Activated T-cell treated with anti-CD3 and anti-CD28 coated beads, Interleukin-2, amount 50 U/mL, for 24 hours (primary cell): ENCODE data around the gene SLC6A6.
A peak's percentile ranks its signal among the peaks of the same experiment; 100 is the strongest.

Source experiments
- DNase-seq: peaks from one replicate; pipeline ENCODE4 v3.0.0-alpha.2; 2020
- H3K27ac Mint-ChIP-seq: 2 replicates; pipeline ENCODE4 v1.8.0; 2020; ENCODE audit warnings: mild to moderate bottlenecking, mixed read lengths
- H3K27me3 Mint-ChIP-seq: 2 replicates; pipeline ENCODE4 v1.8.0; 2020; ENCODE audit warnings: mixed read lengths
- H3K36me3 Mint-ChIP-seq: 2 replicates; pipeline ENCODE4 v1.8.0; 2020; ENCODE audit warnings: low read depth, mixed read lengths
- H3K4me1 Mint-ChIP-seq: 2 replicates; pipeline ENCODE4 v1.8.0; 2020; ENCODE audit warnings: low read depth, mixed read lengths
- H3K4me3 Mint-ChIP-seq: 2 replicates; pipeline ENCODE4 v1.8.0; 2020; ENCODE audit warnings: mild to moderate bottlenecking, moderate library complexity, mixed read lengths
- H3K9me3 Mint-ChIP-seq: 2 replicates; pipeline ENCODE4 v1.8.0; 2020; ENCODE audit warnings: mixed read lengths

The SLC6A6 gene

DNA sequence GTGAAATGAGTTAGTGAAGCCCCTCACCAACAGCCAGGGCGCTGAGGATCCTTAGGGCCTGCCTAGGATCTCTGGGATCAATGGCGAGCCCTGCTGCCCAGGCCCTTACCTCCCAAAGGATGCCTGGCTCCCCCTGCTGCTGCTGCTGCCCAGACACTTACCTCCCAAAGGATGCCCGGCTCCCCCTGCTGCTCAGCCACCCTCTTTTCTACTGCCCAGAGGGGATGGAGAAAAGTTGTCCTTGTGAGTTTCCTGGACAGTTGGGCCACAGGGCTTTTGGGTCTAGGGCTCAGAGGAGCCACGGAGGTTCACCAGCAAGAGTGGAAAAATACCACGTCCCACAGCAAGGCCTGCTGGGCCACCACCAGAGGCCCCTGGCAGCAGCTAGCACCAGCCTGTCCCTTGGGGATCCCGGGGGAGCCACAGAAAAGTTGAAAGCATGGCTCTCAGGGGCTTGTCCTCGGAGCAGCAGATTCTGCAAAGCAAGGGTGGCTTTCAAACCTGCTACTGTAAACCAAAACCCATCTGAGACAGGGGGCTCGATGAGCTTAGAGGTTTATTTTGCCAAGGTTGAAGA is 59.4 kb downstream of the SLC6A6 start:
- Mint-ChIP-seq H3K36me3 (peaks cover 98% of the 10 kb centered on the region), H3K9me3 (no peaks in the 10 kb centered on the region), H3K27me3 (no peaks in the 10 kb centered on the region)

GRCh38 chr3:14462738-14463137 is 60.3 kb downstream of the SLC6A6 start:
- H3K4me3 Mint-ChIP-seq: no peak overlapping the region
- H3K27ac Mint-ChIP-seq: peak overlapping the region; percentile 88
- H3K4me1 Mint-ChIP-seq: peaks cover 44% of the 10 kb centered on the region
- H3K9me3 Mint-ChIP-seq: no peaks in the 10 kb centered on the region
- no peak for DNase-seq
- no peaks in the 10 kb centered on the region for H3K27me3 Mint-ChIP-seq
- peaks cover 98% of the 10 kb centered on the region for H3K36me3 Mint-ChIP-seq

More for the DNA sequence above, 59.4 kb downstream of the SLC6A6 start:
- DNase-seq: peak; percentile 42
- Mint-ChIP-seq H3K4me3 (no peak overlapping the region), H3K27ac (peak overlapping the region; percentile 88), H3K4me1 (peaks cover 45% of the 10 kb centered on the region)

DNA sequence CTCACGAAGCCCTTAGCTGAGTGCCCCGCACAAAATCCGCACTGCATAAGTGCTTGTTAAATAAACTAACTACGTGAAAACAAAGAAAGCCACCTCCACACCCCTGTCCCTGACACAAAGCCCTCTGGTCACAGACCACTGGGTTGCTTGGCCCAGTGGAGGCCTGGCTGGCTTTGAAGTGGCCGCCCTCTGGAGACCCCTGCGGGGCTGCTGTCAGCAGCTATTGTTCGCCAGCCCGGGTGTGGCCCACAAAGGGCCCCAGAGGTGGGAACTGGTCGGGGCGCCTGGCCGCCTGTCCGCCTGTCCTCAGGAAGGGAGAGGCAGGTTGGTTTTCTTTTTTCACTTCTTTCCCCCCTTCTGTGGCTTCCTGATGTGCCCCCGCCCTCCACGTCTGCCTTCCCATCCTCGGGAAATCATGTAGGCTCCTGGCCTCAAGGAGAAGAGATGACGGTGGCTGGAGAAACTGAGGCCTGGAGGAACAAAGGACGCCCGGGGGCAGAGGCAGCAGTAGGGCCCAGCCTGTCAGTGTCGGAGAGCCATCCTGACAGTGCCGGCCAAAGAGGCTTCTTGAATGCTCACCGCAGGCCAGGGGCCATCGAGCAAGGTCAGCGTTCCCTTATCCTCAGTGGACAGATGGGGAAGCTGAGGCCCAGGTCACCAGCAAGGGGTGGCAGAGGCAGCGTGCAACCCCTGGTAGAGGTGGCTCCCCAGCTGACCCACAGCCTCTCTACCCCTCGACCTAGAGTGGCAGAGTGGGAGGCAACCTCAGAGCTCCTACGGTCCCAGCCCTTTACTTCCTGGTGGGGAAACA is 61.1 kb downstream of the SLC6A6 start:
- Mint-ChIP-seq H3K9me3 (no peaks in the 10 kb centered on the region), H3K4me1 (peaks cover 36% of the 10 kb centered on the region), H3K27me3 (no peaks in the 10 kb centered on the region), H3K27ac (peak overlapping the region; percentile 88), H3K36me3 (peaks cover 98% of the 10 kb centered on the region), H3K4me3 (no peak overlapping the region)
- no peak for DNase-seq

- Mint-ChIP-seq H3K36me3 (peaks cover 98% of the 10 kb centered on the region), H3K27me3 (no peaks in the 10 kb centered on the region), H3K4me1 (peaks cover 30% of the 10 kb centered on the region), H3K9me3 (no peaks in the 10 kb centered on the region), H3K4me3 (no peak overlapping the region), H3K27ac (peak overlapping the region; percentile 46)
- DNase-seq: no peak
Measured at GRCh38 chr3:14464141-14464465, 61.7 kb downstream of the SLC6A6 start.

DNA sequence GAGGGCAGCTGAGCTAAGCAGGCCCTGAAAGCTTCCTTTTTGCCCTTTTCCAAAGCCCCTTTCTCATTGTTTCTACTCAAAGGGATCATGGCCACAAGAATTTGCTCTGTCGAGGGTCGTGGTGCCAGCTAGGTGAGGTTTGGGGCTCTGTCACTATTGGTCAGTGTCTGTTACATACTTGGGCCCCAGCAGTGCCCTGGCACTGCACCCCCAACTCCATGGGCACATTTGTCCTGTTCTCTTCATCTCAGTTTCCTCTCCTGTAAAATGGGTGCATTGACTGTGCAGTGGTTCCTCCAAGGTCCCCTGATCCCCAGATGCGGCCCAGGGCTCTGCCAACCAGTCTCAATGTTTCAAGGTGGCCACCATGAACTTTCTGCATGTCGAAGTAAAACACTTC is 62.1 kb downstream of the SLC6A6 start:
- Mint-ChIP-seq H3K4me3 (no peak overlapping the region), H3K27ac (peak overlapping the region; percentile 46), H3K9me3 (no peaks in the 10 kb centered on the region), H3K27me3 (no peaks in the 10 kb centered on the region), H3K4me1 (peaks cover 26% of the 10 kb centered on the region), H3K36me3 (peaks cover 98% of the 10 kb centered on the region)
- DNase-seq: no peak

DNA sequence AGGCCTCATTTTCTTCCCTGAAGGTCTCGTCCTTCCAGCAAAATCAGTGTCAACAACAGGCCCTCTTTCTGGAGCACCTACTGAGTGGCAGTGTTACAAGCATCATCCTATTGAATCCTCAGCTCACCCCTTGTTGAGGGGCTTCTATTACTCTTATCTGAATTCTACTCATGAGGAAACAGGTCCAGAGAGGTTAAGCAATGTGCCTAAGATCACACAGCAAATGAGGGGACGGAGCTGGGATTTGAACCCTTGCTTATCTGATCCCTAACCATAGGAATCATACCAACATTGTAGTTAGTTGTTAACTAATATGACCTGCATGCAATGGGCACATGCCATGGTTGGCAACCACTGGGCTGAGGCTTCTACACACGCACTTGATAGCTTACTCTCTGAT is 63.0 kb downstream of the SLC6A6 start:
- peaks cover 20% of the 10 kb centered on the region for H3K4me1 Mint-ChIP-seq
- H3K36me3 Mint-ChIP-seq: peaks cover 98% of the 10 kb centered on the region
- DNase-seq: no peak
- H3K27me3 Mint-ChIP-seq: no peaks in the 10 kb centered on the region
- no peaks in the 10 kb centered on the region for H3K9me3 Mint-ChIP-seq
- no peak overlapping the region for H3K4me3 Mint-ChIP-seq
- peak overlapping the region; percentile 55 for H3K27ac Mint-ChIP-seq

GRCh38 chr3:14466179-14466903 is 63.9 kb downstream of the SLC6A6 start:
- Mint-ChIP-seq H3K36me3 (peaks cover 98% of the 10 kb centered on the region), H3K4me3 (no peak overlapping the region), H3K4me1 (peaks cover 15% of the 10 kb centered on the region), H3K9me3 (no peaks in the 10 kb centered on the region), H3K27ac (no peak overlapping the region), H3K27me3 (no peaks in the 10 kb centered on the region)
- no peak for DNase-seq

DNA sequence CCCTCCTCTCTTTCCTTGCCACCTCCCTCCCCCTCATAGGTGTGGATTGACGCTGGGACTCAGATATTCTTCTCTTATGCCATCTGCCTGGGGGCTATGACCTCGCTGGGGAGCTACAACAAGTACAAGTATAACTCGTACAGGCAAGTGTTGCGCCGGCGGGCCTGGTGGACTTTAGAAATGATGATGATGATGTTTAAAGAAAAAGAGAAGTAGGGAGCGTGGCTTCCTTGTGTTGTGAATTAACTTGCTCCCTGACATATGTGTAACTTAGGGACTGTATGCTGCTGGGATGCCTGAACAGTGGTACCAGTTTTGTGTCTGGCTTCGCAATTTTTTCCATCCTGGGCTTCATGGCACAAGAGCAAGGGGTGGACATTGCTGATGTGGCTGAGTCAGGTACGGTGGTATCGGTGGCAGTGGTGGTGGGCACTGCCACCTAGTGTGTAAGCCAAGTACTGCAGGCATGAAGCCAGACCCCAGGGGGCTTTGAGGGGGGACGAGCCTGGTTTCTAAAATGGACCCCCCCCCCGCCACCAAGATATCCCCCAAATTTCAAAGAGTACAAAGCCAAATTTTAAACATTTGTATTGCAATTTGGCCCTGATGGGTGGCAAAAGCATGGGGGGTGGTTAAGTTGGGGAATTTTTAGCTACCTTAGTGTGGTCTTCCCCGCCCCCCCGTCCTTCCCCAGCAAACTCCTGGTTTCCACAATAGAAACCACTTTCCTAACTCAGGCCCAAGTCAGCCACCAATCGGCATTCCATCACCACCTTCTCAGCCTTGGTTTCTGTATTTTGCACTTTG is 65.6 kb downstream of the SLC6A6 start:
- Mint-ChIP-seq H3K27me3 (no peaks in the 10 kb centered on the region), H3K9me3 (no peaks in the 10 kb centered on the region), H3K4me1 (peaks cover 8% of the 10 kb centered on the region), H3K4me3 (no peak overlapping the region), H3K36me3 (peaks cover 98% of the 10 kb centered on the region), H3K27ac (peak overlapping the region; percentile 36)
- DNase-seq: peak; percentile 61

DNA sequence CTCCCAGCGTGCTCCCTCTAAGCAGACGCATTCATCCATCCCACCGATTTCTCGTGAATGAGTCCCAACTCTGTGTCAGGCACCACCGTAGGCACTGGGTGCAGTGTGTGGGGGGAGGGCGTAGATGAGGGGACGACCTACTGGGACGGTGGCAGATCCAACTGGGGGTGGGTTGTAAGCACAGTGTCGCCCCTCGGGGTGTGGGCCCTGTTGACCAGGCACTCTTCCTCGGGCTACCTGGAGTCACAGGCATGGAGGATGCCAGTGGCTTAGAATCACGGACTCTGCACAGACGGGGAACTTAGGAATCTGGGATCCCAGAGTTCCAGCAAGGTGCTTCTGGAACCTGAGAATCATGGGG is 66.2 kb downstream of the SLC6A6 start:
- DNase-seq: no peak
- peaks cover 6% of the 10 kb centered on the region for H3K4me1 Mint-ChIP-seq
- H3K9me3 Mint-ChIP-seq: no peaks in the 10 kb centered on the region
- no peak overlapping the region for H3K27ac Mint-ChIP-seq
- H3K4me3 Mint-ChIP-seq: no peak overlapping the region
- no peaks in the 10 kb centered on the region for H3K27me3 Mint-ChIP-seq
- peaks cover 98% of the 10 kb centered on the region for H3K36me3 Mint-ChIP-seq

DNA sequence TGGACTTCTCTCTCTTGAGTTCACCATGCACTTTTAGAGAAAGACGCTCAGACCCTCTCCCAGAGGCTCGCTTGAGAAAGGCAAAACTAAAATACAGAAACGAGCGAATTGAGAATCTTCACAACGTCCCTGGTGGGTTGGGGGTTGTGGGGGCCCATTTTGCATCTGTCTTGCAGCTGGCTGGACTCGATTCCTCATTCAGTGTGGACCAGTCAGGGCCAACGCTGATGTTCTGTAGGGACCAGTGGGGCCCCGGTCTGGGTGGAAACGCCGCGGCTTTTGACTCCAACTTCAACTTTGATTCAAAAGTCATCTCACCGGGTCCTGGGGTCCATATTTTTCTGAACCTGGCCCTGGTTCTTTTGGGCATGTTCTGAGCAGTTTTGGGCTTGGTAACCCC is 68.1 kb downstream of the SLC6A6 start:
- DNase-seq: no peak
- Mint-ChIP-seq H3K36me3 (peaks cover 98% of the 10 kb centered on the region), H3K9me3 (no peaks in the 10 kb centered on the region)

GRCh38 chr3:14471016-14471415 is 68.6 kb downstream of the SLC6A6 start:
- H3K4me3 Mint-ChIP-seq: no peak overlapping the region
- peaks cover 6% of the 10 kb centered on the region for H3K4me1 Mint-ChIP-seq
- H3K9me3 Mint-ChIP-seq: no peaks in the 10 kb centered on the region
- DNase-seq: no peak
- no peak overlapping the region for H3K27ac Mint-ChIP-seq
- H3K36me3 Mint-ChIP-seq: peaks cover 99% of the 10 kb centered on the region
- H3K27me3 Mint-ChIP-seq: no peaks in the 10 kb centered on the region

More for the DNA sequence above, 68.1 kb downstream of the SLC6A6 start:
- H3K27ac Mint-ChIP-seq: no peak overlapping the region
- peaks cover 6% of the 10 kb centered on the region for H3K4me1 Mint-ChIP-seq
- H3K4me3 Mint-ChIP-seq: no peak overlapping the region
- no peaks in the 10 kb centered on the region for H3K27me3 Mint-ChIP-seq

DNA sequence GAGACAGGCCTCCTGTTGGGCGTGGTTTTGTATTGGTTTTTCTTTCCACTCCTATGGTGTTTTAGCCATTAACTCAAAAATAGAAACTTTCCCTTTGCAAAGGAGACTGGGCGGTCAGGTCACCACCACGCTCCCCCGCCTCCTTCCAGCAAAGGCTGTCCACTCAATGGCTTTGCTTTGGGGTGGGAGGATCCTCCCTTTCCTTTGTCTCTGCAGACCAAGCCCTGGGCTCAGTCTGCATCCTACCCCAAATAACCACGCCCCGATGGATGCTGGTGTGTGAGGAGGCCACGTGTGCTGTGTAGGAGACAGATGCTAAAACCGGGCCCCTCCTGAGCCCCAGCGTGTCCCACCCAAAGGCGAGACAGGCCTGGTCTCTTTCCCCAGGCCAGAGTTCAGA is 69.3 kb downstream of the SLC6A6 start:
- peaks cover 6% of the 10 kb centered on the region for H3K4me1 Mint-ChIP-seq
- H3K4me3 Mint-ChIP-seq: no peak overlapping the region
- DNase-seq: no peak
- H3K9me3 Mint-ChIP-seq: no peaks in the 10 kb centered on the region
- H3K27me3 Mint-ChIP-seq: no peaks in the 10 kb centered on the region
- no peak overlapping the region for H3K27ac Mint-ChIP-seq
- H3K36me3 Mint-ChIP-seq: peaks cover 100% of the 10 kb centered on the region

DNA sequence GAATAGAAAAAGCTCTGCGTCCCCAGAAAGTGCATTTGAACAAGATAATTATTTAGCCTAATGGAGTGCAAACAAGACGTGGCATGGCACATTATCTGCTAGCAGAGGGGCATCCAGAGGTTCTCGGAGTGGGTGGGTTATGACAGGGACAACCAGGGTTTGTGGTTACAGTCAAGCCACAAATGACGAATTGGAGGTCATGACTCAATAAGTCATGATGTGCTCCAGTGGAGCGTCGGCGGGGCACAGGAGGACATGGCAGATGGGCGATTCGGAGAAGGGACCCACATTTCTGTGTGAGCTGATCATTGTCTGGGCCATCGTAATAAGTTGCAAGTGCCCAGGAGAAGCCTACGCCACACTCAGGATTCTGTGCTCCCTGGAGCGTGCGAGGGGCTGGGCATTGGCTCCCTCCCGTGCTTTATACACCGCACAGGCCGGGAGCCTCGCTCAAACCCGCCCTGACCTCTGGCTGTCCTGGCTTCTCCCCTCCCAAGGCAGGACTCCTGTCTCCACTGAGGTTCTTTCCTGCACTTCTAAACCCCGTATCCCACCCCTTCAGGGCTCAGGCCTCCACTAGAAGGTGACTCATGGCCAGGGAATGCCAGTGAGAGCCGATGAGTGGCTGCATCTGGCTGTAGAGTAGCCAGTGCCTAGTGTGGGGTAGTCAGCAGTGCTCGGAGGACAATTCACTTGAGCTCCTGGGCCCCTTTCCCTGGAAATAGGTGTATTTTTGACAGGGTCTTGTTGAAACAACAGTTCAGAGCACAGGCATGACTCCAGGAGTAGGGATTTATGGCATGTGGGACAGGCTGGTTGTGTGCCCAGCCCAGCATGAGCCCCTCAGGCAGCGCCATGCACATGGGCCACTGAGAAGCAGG is 70.3 kb downstream of the SLC6A6 start:
- peaks cover 100% of the 10 kb centered on the region for H3K36me3 Mint-ChIP-seq
- H3K27me3 Mint-ChIP-seq: no peaks in the 10 kb centered on the region
- H3K4me3 Mint-ChIP-seq: no peak overlapping the region
- peaks cover 6% of the 10 kb centered on the region for H3K4me1 Mint-ChIP-seq
- peak overlapping the region; percentile 47 for H3K27ac Mint-ChIP-seq
- no peak for DNase-seq
- no peaks in the 10 kb centered on the region for H3K9me3 Mint-ChIP-seq
